HK-2 (cell line): Measurements from ENCODE around the gene PLGRKT.

Experiments
- DNase-seq: peaks from one replicate; pipeline ENCODE4 v3.0.0-alpha.2; 2018; ENCODE audit not compliant: unreplicated experiment

Gene PLGRKT

DNA sequence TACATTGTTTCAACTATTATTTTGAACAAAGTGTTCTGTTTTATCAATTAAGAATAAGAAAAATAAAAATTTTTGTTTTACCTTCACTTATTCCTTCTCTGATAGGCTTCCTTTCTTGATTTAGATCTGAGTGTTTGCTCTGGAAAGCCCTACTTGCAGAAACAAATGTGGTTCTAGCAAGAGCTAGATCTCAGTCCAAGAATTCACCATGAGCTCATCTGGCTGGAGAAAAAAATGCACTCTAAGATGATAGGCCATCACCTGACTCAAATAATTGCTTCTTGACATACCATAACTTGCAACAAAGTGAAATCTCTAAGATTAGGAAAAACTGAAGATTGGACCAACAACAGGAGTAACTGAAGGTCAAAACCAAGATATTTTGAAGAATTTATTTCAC lies 126.9 kb downstream of the PLGRKT start:
- DNase-seq, result no peak
